Activated T-helper 17 cell treated with anti-CD3 and anti-CD28 coated beads, Interleukin-2, amount 50 U/mL, for 72 hours (primary cell): ENCODE results near the gene MDN1. TPM values are rescaled to one million over a fixed set of nuclear protein-coding genes. Genes with fewer than 3 reads are reported as not detected.
"Not testable (repeated sequence)": the region's sequence is repeated elsewhere in the genome, so short reads cannot be mapped to it uniquely, and the experiment has no call there.

Experiments used
- ATAC-seq: fragments of 150-1000 bp; cut with Tn5 transposase; replicated peaks from 2 replicates; pipeline ENCODE4 v1.10.0; 2021; ENCODE audit warnings: mild to moderate bottlenecking, moderate library complexity
- H3K27ac Mint-ChIP-seq: one replicate; pipeline ENCODE4 v1.8.0; 2022; ENCODE audit warnings: mixed read lengths
- H3K27me3 Mint-ChIP-seq: one replicate; pipeline ENCODE4 v1.8.0; 2022; ENCODE audit warnings: mixed read lengths
- H3K36me3 Mint-ChIP-seq: one replicate; pipeline ENCODE4 v1.8.0; 2022; ENCODE audit warnings: low read depth, mild to moderate bottlenecking, mixed read lengths
- H3K4me1 Mint-ChIP-seq: one replicate; pipeline ENCODE4 v1.8.0; 2022; ENCODE audit warnings: mixed read lengths
- H3K4me3 Mint-ChIP-seq: one replicate; pipeline ENCODE4 v1.8.0; 2022; ENCODE audit warnings: mild to moderate bottlenecking, mixed read lengths
- H3K9me3 Mint-ChIP-seq: one replicate; pipeline ENCODE4 v1.8.0; 2022; ENCODE audit warnings: mixed read lengths
- total RNA-seq, 2 donors: library from RNA; stranded (reverse); gene quantifications; one replicate each; pipeline ENCODE4 v1.2.3, GENCODE V29; 2022

The MDN1 gene
- total RNA-seq, 2 donors from 2014 or later, result 54.0 to 66.6 TPM

DNA sequence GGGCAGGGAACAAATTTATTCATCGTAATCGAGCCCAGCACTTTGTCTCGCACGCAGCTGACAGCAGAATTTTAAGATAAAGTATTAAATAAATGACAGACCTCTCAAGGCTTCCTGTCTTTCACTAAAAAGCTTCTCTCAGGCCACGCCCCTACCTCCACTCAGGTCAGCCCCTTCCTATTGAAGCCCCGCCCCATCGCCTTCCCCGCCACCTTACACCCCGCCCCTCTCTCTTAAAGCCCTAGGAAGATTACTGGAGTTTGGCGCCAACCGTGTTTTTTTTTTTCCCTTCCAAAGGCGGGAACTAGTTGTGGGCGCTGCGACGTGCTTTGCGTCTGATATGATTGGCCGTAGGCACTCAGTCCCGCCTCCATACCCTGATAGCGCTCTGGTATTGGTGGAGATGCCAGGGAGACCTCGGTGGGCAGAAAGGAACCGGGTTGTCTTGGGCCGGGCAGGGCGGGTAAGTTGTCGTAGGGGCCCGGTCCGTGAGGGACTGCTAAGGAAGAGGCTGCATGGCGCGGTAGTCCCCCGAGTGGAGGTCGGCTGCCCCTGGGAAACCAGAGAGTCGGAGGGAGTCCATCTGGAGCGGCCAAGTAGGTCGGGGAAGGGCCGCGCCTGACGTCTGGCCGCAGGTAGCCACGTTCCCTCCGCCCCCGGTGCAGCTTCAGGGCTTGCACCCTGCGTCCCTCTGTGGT is 10.0 kb upstream of the MDN1 start, which contains the start of gene CASP8AP2:
CASP8AP2 (plus strand) TSS at position 409 of the 698 bp plus-strand sequence.
- Mint-ChIP-seq H3K36me3 (peaks cover 45% of the 10 kb centered on the region), H3K27ac (peak within 1 kb of the TSS; percentile 86), H3K4me3 (peak within 1 kb of the TSS; percentile 94), H3K27me3 (no peaks in the 10 kb centered on the region), H3K4me1 (peaks cover 13% of the 10 kb centered on the region), H3K9me3 (no peaks in the 10 kb centered on the region)
- peak; percentile 97 for ATAC-seq

DNA sequence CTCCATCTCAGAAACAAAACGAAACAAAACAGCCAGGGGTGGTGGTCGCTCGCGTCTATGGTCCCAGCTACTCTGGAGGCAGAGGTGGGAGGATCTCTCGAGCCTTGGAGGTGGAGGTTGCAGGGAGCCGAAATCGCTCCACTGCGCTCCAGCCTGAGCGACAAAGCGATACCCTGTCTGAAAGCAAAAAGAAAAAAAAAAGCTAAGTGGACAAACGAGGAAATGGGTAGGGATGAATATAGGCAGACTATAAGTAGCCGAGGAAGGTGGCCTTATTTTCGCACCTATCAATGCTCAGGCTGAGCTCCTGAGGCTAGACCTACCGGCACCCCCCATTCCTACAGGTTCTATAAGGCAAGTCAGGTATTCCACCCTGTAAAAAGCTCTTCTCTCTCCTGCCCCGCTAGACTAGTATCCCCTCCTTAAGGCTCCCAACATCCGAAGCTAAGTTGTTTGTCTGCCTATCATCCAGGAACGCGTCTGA is 9.4 kb upstream of the MDN1 start:
- Mint-ChIP-seq H3K4me1 (peaks cover 13% of the 10 kb centered on the region), H3K9me3 (no peaks in the 10 kb centered on the region), H3K36me3 (peaks cover 44% of the 10 kb centered on the region), H3K4me3 (peak overlapping the region; percentile 94), H3K27me3 (no peaks in the 10 kb centered on the region), H3K27ac (peak overlapping the region; percentile 86)
- peak; percentile 43 for ATAC-seq

DNA sequence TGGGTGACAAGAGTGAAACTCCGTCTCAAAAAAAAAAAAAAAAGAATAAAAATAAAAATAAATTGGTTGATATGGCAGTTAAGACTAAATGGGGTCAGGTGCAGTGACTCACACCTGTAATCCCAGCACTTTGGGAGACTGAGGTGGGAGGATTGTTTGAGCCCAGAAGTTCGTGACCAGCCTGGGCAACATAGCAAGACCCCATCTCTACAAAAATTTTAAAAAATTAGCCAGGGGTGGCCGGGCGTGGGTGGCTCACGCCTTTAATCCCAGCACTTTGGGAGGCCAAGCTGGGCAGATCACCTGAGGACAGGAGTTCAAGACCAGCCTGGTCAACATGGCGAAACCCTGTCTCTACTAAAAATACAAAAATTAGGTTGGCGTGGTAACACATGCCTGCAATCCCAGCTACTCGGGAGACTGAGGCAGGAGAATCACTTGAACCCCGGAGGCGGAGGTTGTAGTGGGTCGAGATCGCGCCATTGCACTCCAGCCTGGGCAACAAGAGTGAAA is 8.9 kb upstream of the MDN1 start:
- not testable (repeated sequence) for ATAC-seq, H3K27me3 Mint-ChIP-seq, H3K9me3 Mint-ChIP-seq
- peak overlapping the region; percentile 86 for H3K27ac Mint-ChIP-seq
- H3K4me1 Mint-ChIP-seq, result peaks cover 12% of the 10 kb centered on the region
- peaks cover 40% of the 10 kb centered on the region for H3K36me3 Mint-ChIP-seq
- H3K4me3 Mint-ChIP-seq, result peak overlapping the region; percentile 94

DNA sequence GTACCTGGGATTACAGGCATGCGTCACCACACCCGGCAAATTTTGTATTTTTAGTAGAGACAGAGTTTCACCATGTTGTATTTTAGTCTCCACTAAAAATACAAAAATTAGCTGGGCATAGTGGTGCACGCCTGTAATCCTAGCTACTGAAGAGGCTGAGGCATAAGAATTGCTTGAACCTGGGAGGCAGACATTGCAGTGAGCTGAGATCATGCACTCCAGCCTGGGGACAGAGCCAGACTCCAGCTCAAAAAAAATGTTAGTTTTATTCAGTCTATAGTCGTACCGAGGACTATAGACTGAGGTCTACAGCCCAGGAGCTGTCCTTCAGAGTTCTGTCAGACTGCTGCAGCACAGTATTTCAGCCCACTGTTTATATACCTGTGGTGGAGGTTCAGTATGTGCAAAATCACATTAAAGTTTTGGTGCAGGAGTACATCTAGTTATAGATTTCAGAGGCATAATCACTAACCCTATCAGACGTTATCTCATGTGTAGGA is 6.5 kb upstream of the MDN1 start:
- Mint-ChIP-seq H3K27ac (no peak overlapping the region), H3K36me3 (peaks cover 16% of the 10 kb centered on the region), H3K4me1 (peaks cover 7% of the 10 kb centered on the region), H3K9me3 (no peaks in the 10 kb centered on the region), H3K4me3 (no peak overlapping the region), H3K27me3 (no peaks in the 10 kb centered on the region)
- no peak for ATAC-seq

DNA sequence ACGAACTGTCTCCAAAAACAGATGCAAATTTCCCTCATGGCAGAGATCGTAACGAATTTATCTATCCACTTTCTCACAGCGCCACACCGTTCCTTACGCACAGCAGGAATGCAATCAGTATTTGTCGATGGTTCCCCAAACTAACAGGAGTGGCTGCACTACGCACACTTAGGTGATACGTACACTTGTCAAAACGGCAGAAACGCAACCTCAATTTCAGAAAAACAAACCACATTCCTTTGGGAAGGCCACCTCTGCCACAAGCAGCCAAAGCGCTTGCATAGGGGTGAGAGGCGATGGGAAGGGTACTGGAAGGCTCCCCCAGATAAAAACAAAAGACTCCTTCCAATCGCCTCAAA is 638 bp downstream of the MDN1 start:
- Mint-ChIP-seq H3K36me3 (peaks cover 31% of the 10 kb centered on the region), H3K27ac (peak overlapping the region; percentile 99), H3K4me1 (peaks cover 21% of the 10 kb centered on the region), H3K27me3 (no peaks in the 10 kb centered on the region), H3K4me3 (peak overlapping the region; percentile 98), H3K9me3 (no peaks in the 10 kb centered on the region)
- peak; percentile 17 for ATAC-seq

DNA sequence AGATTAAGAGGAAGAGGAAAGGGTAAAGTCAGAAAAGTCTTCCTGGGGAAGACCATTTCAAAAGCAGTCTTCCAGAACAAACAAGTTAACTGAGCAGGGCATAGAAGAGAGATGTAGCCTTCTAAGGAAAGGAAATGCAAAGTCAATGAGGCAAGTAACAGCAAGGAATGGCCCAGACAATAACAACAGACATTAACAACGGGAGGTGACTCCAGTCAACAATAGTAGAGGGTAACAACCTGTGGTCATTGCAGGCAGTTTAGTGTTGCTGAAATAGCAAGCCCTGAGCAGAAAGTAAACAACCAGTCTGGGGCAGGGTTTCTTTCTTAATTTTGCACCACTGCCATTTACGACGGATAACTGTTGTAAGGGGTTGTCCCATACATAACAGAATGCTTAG is 2.1 kb downstream of the MDN1 start:
- H3K27me3 Mint-ChIP-seq, result no peaks in the 10 kb centered on the region
- peaks cover 31% of the 10 kb centered on the region for H3K36me3 Mint-ChIP-seq
- ATAC-seq, result no peak
- no peaks in the 10 kb centered on the region for H3K9me3 Mint-ChIP-seq
- peak overlapping the region; percentile 98 for H3K4me3 Mint-ChIP-seq
- H3K4me1 Mint-ChIP-seq, result peaks cover 21% of the 10 kb centered on the region
- H3K27ac Mint-ChIP-seq, result no peak overlapping the region

DNA sequence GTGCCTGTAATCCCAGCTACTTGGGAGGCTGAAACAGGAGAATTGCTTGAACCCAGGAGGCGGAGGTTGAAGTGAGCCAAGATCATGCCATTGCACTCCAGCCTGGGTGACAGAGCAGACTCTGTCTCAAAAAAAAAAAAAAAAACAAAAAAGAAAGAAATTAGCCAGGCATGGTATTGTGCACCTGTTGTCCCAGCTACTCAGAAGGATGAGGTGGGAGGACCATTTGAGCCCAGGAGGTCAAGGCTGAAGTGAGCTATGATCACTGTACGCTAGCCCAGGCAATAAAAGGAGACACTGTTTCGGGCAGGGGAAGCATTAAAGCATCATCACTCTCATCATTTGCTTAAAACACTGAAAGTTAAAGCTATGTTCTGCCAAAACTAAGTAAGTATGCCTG is 6.2 kb downstream of the MDN1 start:
- H3K36me3 Mint-ChIP-seq, result peaks cover 15% of the 10 kb centered on the region
- not testable (repeated sequence) for H3K27me3 Mint-ChIP-seq, H3K4me3 Mint-ChIP-seq, ATAC-seq, H3K27ac Mint-ChIP-seq, H3K9me3 Mint-ChIP-seq
- H3K4me1 Mint-ChIP-seq, result peaks cover 13% of the 10 kb centered on the region

DNA sequence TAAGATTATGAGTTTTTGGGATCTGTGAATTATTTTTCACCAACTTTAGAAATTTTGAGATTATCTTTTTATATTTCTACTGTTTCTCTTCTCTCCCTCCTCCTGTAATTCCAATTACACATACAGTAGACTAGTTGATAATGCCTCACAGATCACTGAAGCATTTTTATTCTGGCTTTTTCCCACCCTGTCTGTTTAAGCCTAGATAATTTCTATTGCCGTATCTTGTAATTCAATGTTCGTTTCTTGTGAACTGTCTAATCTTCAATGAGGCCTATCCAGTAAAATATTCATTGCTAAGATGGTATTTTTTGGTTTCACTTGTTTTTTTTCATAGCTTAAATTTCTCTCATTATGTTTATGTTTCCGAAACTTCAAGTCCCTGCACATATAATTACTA is 12.0 kb downstream of the MDN1 start:
- H3K27me3 Mint-ChIP-seq, result no peaks in the 10 kb centered on the region
- H3K4me3 Mint-ChIP-seq, result no peak overlapping the region
- no peak for ATAC-seq
- no peaks in the 10 kb centered on the region for H3K9me3 Mint-ChIP-seq
- peaks cover 10% of the 10 kb centered on the region for H3K4me1 Mint-ChIP-seq
- peak overlapping the region; percentile 48 for H3K27ac Mint-ChIP-seq
- H3K36me3 Mint-ChIP-seq, result peaks cover 9% of the 10 kb centered on the region

DNA sequence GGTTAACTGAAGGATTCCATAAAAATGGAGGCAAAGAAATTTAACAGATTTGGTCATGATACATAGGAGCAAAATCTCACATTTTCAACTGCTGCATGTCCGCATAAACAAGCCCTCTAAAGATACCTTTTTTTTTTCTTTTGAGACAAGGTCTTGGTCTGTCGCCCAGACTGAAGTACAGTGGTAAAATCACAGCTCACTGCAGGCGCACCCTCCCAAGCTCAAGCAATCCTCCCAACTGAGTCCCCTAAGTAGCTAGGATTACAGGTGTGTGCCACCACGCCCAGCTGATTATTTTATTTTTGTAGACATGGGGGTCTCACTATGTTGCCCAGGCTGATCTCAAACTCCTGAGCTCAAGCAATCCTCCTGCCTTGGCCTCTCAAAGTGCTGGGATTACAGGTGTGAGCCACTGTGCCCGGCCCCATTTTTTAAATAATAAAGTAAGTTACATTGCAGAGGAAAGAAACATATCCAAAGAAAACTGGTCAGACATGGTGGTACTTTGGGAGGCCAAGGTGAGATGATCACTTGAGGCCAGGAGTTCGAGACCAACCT is 13.7 kb downstream of the MDN1 start:
- no peaks in the 10 kb centered on the region for H3K9me3 Mint-ChIP-seq
- no peak overlapping the region for H3K27ac Mint-ChIP-seq
- H3K36me3 Mint-ChIP-seq, result peaks cover 26% of the 10 kb centered on the region
- no peaks in the 10 kb centered on the region for H3K27me3 Mint-ChIP-seq
- H3K4me3 Mint-ChIP-seq, result no peak overlapping the region
- no peak for ATAC-seq
- peaks cover 10% of the 10 kb centered on the region for H3K4me1 Mint-ChIP-seq

DNA sequence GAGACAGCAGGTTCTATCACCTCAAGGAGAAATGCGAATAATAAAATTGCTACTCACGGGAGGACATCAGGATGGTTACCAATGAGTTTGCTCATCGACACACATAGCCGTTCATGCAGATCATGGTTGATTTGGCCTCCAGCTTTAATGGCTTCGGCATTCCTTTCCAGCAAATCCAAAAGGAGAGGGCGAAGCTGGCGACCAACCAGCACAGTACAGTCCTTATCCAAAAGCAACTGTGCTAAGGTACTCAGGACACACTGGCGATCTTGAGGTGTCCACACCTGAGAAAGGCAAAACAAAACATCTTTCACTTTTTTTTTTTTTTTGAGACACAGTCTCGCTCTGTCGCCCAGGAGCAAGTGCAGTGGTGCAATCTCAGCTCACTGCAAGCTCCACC is 16.3 kb downstream of the MDN1 start:
- Mint-ChIP-seq H3K36me3 (peaks cover 52% of the 10 kb centered on the region), H3K4me3 (no peak overlapping the region), H3K27me3 (no peaks in the 10 kb centered on the region), H3K27ac (no peak overlapping the region), H3K4me1 (peaks cover 6% of the 10 kb centered on the region), H3K9me3 (no peaks in the 10 kb centered on the region)
- ATAC-seq, result no peak

DNA sequence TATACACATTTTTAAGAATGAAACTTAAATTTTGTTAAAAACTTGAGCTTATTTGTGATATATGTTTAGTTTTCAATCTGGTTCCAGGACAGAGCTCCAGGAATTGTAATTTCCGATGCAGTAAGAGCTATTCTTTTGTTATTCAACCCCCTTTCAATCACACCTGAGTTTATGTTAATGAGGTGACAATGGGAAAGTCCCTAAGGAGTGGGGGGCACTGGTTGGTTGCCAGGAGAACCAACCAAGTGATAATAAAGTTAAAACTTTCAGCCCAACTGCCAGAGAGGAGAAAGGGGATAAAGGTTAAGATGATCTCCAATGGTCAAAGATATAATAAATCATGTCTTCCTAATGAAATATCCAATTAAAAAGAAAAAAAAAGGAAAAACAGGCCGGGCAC is 19.8 kb downstream of the MDN1 start:
- H3K4me1 Mint-ChIP-seq, result peaks cover 7% of the 10 kb centered on the region
- no peak overlapping the region for H3K27ac Mint-ChIP-seq
- peaks cover 76% of the 10 kb centered on the region for H3K36me3 Mint-ChIP-seq

DNA sequence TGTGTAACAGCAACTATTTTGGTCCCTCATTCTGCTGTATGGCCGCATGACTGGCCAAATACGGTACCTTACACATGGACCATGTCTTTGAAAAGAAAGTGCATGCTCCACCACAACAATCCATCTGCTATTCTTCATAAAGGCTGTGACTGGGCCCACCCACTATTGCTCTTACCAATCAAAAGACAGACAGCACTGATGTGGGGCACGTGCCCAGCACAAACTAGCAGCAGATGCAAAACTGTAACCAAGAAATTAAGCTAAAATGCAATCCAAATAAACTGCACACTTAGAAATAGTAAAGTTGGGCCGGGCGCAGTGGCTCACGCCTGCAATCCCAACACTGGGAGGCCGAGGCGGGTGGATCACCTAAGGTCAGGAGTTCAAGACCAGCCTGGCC is 20.5 kb downstream of the MDN1 start:
- ATAC-seq, result no peak
- no peak overlapping the region for H3K4me3 Mint-ChIP-seq
- H3K36me3 Mint-ChIP-seq, result peaks cover 83% of the 10 kb centered on the region
- no peaks in the 10 kb centered on the region for H3K27me3 Mint-ChIP-seq
- no peak overlapping the region for H3K27ac Mint-ChIP-seq
- peaks cover 13% of the 10 kb centered on the region for H3K4me1 Mint-ChIP-seq
- H3K9me3 Mint-ChIP-seq, result no peaks in the 10 kb centered on the region

More for the DNA sequence above, 19.8 kb downstream of the MDN1 start:
- Mint-ChIP-seq H3K9me3 (no peaks in the 10 kb centered on the region), H3K4me3 (no peak overlapping the region), H3K27me3 (no peaks in the 10 kb centered on the region)
- no peak for ATAC-seq

DNA sequence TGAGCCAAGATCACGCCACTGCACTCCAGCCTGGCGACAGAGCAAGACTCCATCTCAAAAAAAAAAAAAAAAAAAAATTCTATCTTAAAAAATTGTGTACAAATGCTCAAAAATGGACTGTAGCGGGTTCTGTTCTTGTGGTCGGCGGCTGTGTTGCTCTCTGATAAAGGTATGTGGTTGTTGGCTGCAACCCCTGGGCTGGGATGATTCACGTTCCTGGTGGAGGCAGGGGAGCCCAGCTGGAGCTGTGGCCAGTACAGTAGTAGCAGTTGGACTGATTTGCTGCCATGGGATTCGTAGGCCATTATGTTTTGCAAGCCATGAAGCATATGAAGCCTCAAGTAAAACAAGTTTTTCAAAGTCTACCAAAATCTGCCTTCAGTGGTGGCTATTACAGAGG is 22.3 kb downstream of the MDN1 start:
- no peak for ATAC-seq
- H3K36me3 Mint-ChIP-seq, result peaks cover 89% of the 10 kb centered on the region
- no peaks in the 10 kb centered on the region for H3K27me3 Mint-ChIP-seq
- no peak overlapping the region for H3K4me3 Mint-ChIP-seq
- no peaks in the 10 kb centered on the region for H3K9me3 Mint-ChIP-seq
- H3K27ac Mint-ChIP-seq, result no peak overlapping the region
- H3K4me1 Mint-ChIP-seq, result peaks cover 22% of the 10 kb centered on the region

DNA sequence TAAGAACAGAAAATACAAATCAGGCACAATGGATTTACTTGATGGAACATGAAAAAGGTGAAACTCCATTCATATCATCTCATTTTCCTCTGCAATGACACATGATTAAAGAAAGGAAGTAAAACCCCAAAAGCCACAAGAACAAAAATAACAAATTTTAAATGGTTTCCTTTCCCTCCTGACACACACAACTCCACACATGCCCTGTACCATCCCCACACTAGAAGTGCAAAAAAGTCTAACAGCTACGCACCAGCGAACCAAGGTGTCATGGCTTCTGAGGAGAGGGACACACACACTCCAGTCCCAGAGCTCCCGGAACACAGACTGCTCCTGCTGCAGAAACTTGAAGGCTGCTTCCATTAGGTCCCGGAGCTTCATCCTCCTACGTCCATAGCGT is 25.3 kb downstream of the MDN1 start:
- H3K36me3 Mint-ChIP-seq, result peaks cover 89% of the 10 kb centered on the region

DNA sequence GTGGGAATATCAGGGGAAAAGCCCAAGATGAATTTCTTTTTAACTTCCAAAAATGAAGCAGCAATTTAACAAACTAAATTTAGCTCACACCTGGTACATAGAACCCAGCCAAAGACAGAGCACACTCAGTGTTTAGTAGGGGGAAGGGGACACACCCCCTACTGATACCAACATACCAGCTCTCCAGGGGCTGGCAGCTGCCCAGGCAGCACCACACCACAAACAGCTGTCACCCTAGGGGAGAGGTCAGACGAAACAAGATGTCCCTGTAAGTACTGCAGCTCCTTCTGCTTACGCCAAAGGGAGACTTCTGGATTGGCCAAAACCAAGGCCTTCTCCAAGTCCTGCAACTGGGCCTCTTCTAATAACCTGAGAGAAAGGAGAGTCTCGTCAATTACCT is 26.0 kb downstream of the MDN1 start:
- no peaks in the 10 kb centered on the region for H3K9me3 Mint-ChIP-seq
- H3K27me3 Mint-ChIP-seq, result no peaks in the 10 kb centered on the region
- peak overlapping the region; percentile 68 for H3K4me3 Mint-ChIP-seq
- H3K4me1 Mint-ChIP-seq, result peaks cover 22% of the 10 kb centered on the region
- peak overlapping the region; percentile 81 for H3K27ac Mint-ChIP-seq
- H3K36me3 Mint-ChIP-seq, result peaks cover 89% of the 10 kb centered on the region
- no peak for ATAC-seq

More for the DNA sequence above, 25.3 kb downstream of the MDN1 start:
- Mint-ChIP-seq H3K4me3 (peak overlapping the region; percentile 68), H3K4me1 (peaks cover 22% of the 10 kb centered on the region), H3K27me3 (no peaks in the 10 kb centered on the region), H3K9me3 (no peaks in the 10 kb centered on the region), H3K27ac (peak overlapping the region; percentile 81)
- ATAC-seq, result peak; percentile 80
